Panc1 (cell line): ENCODE results near the gene STAT3.
"Not testable (repeated sequence)": the region's sequence is repeated elsewhere in the genome, so short reads cannot be mapped to it uniquely, and the experiment has no call there.

Experiments
- CTCF ChIP-seq: fragments of 450-650 bp; IDR thresholded peaks from 2 replicates; pipeline ENCODE4 v1.5.1; 2017; ENCODE audit warnings: mild to moderate bottlenecking
- POLR2AphosphoS5 ChIP-seq: IDR thresholded peaks from 2 replicates; pipeline ENCODE4 v1.6.1; 2012; ENCODE audit warnings: mild to moderate bottlenecking, low read depth, low read length, moderate library complexity
- REST ChIP-seq, 2 experiments: IDR thresholded peaks; 2 replicates each; pipeline ENCODE4 v1.6.1; 2011 to 2012; ENCODE audit warnings: low read depth in 2 of 2, control low read depth in 1 of 2, low read length in 1 of 2, mild to moderate bottlenecking in 1 of 2, moderate library complexity in 1 of 2; ENCODE audit not compliant: insufficient read depth in 1 of 2
- SIN3A ChIP-seq: IDR thresholded peaks from 2 replicates; pipeline ENCODE4 v1.6.1; 2012; ENCODE audit warnings: low read depth, mild to moderate bottlenecking, low read length, moderate library complexity, borderline replicate concordance; ENCODE audit not compliant: insufficient read depth
- TCF7L2 ChIP-seq: IDR thresholded peaks from 2 replicates; pipeline ENCODE4 v1.6.1; 2011; ENCODE audit warnings: mild to moderate bottlenecking, low read depth, low read length, inconsistent platforms

- not testable (repeated sequence) for TF ChIP-seq SIN3A; CTCF; REST (IDR thresholded peaks at IDR 0.05; ENCODE audit: insufficient read depth in 1 of 2, low read depth in 2 of 2, low read length in 1 of 2); POLR2AphosphoS5; TCF7L2
Measured at GRCh38 chr17:42360388-42360787, 27.9 kb downstream of the STAT3 start.
